Suppressor macrophage treated with lipopolysaccharide for 1 hour (primary cell): Measurements from ENCODE around the gene MYLIP.
A peak's percentile ranks its signal among the peaks of the same experiment; 100 is the strongest.

Source experiments
- DNase-seq, 3 donors: peaks; one replicate each; pipeline ENCODE4 v3.0.0-alpha.2; 2020 to 2022

MYLIP gene

DNA sequence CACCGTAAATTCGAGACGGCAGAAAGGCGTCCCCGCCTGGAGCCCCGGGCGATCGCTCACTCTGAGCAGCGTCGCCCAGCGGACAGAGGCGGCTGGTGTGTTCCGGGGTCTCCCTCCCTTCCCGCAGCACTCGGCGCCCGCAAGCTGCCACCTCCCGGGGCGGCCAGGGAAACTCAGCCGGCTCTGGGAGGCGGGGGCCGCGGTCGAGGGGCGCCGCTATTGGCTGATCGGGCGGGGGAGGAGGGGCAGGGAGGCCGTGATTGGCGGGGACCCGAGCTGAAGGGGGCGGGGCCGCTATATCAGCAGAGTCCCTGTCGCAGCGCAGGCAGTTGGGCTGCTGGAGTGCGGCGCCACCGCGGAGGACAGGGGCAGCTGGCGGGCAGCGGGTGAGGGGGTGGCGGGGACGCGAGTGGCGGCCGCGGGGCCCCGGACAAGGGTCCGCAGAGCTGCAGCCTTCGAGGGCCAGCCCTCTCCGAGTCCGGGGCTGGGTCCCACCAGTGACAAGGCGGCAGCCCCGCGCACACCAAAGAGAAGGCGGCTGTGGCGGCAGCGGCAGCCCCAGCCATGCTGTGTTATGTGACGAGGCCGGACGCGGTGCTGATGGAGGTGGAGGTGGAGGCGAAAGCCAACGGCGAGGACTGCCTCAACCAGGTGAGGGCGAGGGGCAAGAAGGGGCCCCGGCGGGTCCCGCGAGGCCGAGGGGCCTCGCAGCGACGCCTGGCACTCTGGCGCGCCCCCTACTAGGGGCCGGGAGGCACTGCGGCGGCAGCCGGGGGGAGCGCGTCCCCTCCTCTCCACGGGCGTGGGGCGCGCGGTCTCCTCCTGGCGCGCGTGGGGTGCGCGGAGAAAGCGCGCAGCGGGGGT is at the start of gene MYLIP:
TSS of gene MYLIP (plus strand) at position 328 of the 864 bp plus-strand sequence. CDS start at position 565, 237 bp downstream.
- DNase-seq, result peak; percentile 97 to 99 (median 99)

DNA sequence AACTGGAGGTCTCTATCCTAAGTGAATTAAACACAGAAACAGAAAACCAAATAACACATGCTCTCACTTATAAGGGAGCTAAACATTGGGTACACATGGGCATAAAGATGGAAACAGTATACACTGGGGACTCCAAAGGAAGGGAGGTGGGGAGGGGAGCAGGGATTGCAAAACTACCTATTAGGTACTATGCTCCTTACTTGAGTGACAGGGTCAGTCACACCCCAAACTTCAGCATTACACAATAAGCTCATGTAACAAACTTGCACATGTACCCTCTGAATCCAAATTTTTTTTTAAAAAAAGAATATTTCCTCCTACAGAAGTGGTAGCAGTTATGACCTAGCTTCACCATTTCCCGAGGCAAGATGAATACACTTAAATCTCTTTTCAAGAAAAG is 49.5 kb upstream of the MYLIP start:
- no peak for DNase-seq

DNA sequence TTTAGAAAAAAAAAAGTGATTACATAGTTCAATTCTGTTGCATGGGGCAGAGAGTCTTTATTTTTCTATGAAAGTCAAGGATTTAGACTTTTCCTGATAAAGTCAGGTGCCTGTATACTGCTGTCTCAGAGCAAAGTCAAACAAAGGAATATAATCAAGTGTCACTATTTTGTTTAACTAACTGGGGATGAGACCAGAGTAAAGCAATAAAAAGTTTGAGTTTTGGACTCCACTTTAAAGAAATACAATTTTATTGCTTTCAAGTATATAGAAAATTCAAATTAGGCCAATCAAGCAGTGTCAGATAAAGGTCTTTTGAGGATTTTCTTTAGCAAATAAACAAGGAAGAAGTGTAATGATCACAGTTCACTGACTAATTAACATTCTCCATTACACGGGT is 48.7 kb upstream of the MYLIP start:
- DNase-seq, result no peak

DNA sequence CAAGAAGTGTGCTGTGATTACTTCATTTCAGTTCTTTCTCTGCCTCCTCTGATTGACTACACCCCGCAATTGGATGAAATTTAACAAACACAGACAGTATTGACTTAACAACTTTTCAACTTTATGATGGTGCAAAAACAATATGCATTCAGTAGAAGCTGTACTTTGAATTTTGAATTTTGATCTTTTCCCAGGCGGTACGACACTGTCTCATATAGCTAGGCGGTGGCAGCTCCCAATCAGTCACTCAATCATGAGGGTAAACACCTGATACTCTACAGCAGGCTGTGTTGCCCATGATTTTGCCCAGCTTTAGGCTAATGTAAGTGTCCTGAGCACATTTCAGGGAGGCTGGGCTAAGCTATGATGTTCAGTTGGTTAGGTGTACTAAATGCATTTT is 47.6 kb upstream of the MYLIP start:
- no peak for DNase-seq

DNA sequence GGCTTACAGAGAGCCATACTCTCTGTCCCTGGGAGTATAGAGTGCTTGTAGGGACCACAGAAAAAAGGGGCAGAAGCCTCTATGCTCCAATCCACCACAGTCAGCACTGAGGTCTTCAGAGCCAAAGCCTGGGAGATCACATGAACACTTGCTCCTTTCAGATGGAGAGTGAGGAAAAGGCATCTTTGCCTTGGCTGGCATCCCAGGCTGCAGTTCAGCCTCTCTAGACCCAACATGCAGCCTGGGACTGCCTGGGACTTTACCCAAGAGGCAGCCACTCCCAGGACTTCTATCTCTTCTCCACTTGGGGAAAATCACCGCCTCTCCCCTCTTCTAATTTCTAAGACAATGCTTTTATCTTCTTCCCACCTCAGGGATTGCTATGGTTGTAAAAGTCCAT is 46.5 kb upstream of the MYLIP start:
- DNase-seq, result no peak

DNA sequence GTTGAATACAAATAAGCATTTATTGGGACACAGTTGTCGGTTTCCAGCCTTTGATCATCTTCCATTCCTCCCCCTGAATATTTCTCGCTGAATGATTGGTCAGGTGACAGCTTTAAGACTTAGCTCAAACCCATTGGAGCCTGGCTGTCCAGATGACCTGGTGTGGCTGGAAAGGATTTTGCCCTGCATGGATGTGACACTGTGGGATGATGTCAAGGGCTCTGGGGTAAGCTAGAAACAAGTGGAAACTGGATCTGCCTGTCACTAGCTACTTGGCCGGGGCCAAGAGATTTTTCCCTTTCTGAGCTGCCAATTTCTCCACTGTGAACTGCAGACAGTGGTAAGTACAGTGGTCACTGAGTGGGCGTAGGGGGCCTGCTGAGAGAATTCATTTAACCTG is 41.9 kb upstream of the MYLIP start:
- DNase-seq, result no peak

DNA sequence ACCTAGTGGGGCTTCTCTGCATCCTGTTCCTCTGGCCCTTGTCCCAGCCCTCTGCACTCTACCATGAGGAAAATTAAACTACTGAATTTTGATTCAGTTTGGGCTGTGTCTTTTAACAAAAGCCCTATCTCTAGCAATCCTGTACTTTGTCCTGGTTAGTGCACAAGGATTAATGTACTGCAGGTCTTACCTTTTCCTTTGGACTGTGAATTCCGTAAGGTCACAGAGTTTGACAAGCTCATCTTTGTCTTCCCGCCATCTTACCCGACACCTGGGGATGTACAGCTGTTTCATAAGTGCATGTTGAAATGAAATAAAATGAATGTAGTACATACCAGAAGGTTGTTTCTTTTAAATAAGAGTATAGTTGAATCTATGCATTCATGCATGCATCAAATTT is 41.5 kb upstream of the MYLIP start:
- DNase-seq, result no peak

DNA sequence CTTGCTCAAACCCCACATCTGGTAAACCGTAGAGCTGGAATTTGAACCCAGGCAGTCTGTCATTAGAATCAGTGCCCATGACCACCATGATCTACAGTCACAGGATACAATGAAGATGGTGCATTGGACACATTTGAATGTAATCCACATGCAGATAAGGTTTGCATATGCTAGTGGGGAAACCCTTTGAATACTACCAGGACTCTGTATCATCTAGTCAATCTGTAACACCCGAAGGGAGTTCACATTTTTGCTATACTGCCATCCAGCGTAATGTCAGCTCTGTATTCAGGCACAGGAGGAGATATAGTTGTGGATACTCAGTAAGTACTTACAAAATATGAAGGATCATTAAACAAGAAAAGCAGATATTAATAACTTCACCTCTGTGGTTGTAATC is 40.5 kb upstream of the MYLIP start:
- DNase-seq, result no peak

DNA sequence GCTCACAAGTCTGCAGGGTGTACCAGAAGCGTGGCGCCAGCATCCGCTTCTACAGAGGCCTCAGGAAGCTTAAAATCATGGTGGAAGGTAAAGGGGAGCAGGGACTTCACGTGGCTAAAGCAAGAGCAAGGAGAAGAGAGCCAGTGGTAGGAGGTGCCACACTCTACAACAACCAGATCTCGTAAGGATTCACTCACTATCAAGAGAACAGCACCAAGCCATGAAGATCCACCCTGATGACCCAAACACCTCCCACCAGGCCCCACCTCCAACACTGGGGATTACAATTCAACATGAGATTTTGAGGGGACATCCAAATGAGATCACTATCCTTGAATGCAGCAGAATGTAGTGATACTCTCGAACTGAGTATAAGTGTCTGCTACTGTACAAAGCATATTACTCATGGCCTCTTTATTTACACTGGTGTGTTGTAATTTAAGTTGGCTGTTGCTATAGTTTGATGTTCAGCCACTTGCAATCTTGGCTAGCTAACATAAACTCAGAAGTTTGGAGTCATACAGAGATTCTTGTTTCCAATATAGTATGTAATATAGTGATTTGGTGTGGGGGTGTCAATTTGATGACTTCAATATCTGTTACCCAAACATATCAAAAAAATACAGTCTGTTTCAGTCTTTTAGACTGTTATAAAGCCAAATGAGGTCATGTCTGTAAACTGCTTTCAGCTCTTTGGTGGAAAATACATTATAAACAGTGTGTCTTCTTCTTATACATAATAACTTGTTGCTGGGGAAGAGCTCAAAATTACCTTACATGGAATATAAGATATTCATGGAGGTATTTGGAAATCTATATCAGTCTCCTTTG is 39.4 kb upstream of the MYLIP start:
- DNase-seq, result peak in 2 of 3 donors; percentile 28 to 33

DNA sequence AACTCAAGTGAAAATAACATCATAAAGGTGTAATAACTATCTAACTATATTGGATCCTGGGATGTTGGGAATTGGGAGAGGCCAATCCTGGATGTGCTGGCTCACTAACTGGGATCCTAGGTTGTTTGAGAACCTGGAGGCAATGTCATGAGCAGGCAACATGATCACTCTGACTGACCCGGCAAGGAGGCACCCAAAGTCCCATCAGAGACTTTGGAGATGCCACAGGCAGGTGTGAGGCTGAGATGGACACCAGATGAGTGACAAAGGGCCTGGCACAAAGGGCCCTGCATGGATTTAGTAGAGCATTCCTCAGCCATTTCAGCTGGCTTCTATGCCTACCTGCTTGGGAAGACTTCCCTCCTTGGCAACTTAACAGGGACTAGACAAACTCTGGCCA is 38.4 kb upstream of the MYLIP start:
- DNase-seq, result no peak

DNA sequence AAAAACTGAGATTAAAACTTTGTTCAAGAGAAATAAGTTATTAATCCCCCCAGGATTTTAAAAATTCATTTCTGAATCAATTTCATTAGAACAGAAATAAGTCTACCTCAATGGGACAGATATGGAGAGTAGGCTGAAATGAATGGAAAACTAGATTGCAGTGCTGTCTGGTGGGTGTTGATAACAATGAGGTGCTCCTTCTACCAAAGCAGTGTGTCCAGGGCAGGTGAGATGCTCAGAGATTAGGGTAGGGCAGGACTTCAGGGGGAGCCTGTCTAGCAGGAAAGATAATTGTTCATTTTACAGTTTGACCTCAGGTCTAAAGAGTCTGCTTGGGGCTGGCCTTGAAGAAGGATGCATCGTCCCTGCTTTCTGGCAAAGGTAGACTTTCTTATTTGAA is 38.0 kb upstream of the MYLIP start:
- no peak for DNase-seq

DNA sequence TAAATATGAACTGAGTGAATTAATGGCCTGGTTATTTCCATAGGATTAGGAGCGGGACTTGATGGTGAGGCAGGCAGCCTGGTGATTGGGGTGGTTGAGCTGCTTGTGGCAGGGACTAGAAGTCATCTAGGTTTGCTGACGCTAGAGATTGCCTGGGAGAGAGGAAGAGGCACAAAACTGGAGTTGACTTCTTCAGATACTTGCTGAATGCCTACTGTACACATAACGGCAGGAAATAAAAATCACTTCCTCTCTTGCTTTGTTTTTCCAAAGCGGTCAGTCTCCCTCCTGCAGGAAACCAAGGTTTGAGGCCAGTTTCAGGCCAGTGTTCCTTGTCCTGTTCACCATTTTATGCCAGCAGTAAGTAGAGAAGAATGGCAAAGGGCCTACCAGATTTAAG is 36.7 kb upstream of the MYLIP start:
- DNase-seq, result peak; percentile 37 to 45 (median 44)

DNA sequence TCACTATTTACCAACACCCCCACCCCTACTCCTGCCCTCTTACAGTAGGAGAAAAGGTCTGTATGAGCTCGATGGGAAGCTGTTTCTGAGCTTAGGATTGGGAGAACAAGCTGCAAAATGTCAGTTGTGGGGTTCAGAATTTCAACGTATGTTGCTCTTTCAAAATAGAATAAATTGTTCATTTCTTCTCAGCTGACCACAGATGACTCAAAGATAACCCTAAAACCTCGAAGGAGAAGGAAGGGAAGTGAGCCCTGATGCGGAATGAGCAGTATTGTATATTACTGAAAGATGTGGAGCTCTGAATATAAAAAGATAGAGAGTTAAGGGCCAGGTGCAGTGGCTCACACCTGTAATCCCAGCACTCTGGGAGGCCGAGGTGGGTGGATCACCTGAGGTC is 35.9 kb upstream of the MYLIP start:
- peak; percentile 33 to 59 (median 52) for DNase-seq

DNA sequence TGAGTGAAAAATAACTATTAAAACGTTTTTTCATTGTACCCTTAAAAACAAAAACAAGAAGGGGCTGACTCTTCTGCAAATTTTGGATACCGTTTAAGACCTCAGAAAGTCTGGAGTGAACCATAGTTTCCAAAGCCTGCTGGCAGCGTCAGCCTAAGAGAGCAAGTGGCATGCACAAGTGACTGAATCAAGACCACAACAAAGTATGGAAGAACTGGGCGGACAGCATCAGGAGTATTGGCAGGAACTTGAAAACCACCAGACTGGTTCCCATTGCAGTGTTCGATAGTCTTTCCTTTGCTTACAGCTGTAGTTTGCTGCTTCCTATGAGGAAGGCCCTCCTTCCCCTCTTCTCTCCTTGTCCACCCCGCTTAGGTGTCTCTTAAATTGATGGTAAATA is 33.7 kb upstream of the MYLIP start:
- no peak for DNase-seq

DNA sequence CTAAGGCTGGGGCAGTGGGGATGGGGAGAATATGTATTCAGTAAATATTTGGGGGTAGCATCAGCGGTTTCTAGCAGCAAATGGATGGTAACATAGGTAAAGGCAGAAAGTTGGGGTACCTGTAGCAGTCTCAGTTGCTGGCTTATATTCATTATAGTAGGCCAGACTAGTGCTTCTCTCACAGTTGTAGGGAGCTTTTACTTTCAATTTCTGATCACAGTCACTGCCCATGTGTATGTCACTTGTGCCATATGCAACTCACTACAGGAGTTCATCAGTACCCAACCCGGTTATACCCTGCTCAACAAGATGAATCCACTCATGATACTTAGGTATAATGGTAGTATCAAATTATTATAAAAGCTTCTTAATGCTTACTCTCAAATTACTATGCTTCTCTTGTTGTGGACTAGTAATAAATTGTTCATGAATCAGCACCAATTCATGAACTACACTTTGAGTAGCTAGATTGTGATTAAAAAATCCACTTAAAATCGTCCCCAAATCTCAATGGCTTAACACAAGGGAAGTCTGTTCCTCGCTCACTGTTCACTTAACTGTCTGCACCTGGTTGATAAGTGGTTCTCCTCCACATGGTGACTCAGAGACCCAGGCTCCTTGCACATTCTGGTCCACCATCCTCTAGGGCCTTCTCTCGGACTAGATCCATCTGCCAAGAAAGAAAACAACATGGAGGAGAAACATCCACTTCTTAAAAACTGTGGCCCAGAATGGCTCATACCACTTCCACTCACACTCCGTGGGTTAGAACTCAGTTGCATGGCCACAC is 31.3 kb upstream of the MYLIP start:
- peak in 1 of 3 donors; percentile 32 for DNase-seq

DNA sequence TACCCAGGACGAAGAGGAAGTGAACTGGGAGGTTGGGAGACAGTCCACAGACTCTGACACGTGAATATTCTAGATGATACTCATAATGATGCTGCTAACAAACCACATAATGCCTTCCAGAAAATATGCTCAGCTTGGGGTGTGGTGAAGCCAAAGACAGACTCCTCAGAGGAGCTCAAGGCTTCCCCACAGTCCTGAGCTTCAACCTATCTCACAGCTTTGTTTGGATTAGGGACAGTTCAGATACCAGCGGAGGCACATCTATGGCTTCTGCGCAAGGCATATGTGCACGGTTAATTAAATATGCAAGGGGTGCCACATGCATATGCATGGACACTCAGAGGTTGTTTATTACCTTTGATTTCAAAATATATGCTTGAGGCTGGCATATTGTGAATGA is 30.7 kb upstream of the MYLIP start:
- no peak for DNase-seq

DNA sequence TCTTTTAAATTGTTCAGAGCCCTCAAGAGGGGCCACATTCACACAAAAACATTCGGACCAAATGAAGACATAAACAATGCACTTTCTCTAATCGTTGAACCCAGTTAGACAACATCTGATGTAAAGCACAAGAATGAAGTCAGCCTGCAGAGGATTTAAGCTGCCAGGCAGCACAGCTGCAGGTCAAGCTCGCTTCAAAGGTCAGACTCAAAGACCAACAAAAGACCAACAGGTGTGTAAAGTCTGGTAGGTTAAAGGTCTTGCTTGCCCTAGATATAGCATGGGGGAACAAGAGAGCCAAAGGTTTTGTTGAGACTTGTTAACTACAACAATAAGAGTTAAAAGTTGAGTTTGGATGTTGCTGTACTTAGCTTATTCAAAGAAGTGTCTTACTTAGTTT is 26.7 kb upstream of the MYLIP start:
- DNase-seq, result no peak

DNA sequence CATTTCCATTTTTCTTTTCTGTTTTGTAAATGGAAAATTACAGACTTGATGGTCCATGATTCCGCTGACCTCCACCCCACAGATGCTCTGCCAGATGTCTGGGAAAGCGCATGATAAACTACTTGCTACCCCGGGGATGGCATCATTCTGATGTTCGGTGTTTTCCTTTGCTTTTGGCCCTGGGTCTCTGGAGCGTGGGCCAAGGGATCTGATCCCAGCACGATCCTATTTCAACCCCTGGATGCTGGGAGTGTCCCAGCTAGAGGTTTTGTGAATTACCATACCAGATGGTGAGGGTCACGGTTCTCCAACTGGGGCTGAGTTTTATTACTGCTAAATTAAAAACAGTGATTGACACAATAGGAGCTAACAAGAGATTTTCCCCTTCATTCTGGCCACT is 25.2 kb upstream of the MYLIP start:
- DNase-seq, result no peak

DNA sequence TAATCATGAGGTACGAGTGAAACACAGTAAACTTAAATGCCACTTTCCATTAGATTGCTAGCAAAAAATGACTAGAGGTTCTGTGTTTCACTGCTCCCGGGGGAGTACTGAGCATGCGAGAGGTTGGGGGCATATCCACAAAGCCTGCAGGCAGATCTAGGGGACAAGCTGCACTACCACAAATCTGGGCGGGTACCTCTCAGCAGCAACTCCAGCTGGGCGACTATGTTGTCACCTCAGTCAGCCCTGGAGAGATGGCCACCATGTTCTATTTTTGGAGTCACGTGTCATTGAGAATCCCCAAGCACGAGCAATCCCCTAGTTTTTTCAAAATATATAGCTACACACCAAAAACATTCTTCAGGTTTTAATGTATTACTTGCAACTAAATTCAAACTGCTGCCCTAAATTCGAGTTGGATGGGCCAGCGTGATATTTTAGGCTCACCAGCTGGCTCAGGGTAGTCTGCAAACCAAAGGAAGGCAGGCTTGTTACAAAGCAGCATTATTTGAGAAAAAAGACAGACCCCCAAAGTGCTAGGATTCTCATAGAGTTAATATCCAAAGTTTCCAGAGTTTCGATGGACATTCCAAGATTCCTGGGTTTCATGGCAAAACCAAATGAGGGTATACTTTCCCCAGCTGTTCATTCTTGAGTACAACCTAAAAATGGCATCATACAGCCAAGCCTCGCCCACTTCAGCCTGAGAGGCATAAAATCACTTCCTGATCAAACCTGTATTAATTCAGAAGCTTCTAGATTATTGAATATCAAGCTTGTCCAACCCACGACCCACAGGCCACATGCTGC is 24.1 kb upstream of the MYLIP start:
- no peak for DNase-seq

DNA sequence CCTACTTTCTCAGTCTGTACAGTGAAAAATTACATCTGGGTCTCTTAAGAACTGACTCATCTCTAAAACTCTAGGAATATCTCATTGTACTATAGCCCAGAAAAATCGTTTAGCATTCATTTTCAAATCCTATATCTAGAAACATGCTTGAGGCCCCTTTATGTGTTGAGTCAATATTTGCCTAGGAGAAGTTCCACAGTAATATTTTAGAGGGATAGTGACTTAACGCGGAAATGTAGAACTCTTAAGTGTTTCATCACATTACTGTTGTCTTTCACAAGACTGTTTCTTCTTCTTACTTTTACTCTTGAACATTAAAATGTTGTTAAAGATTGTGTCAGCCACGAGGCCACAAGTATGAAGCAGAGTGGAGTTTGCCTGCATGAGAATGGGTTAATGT is 23.0 kb upstream of the MYLIP start:
- peak; percentile 47 to 82 (median 81) for DNase-seq

DNA sequence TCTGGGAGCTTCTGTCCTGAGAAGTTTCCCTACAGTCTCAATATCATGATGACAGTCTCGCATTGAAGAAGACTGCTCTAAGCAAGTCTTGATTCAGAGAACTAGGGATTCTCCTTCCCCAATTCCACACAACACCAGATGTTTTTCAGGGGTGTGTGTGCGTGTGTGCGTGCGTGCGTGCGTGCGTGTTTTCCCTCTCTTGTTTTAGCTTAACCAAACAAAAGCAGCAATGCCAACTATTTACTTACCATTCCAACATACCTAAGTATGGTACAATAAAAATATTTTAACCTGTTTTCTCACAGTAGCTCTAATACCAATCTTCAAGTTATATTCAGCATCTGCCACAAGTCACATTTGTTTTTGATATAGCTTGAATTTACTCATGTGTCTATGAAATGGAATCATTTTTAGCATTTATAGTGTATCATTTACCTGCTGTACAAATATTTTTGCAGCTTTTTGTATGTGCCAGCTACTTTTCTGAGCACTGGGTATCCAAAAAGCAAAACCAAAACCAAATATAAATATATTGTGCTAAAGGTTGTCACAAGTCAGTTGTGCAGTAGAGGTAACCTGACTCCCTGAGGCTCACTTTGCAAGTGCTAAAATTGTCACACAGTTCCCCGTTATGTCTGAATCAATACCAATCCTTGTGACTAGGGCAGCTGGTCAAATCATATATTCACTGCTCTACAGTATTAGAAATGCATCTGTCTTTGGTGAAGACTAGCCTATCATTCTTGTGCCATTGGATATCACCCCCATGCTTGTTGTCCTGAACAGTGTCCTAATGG is 21.7 kb upstream of the MYLIP start:
- no peak for DNase-seq

DNA sequence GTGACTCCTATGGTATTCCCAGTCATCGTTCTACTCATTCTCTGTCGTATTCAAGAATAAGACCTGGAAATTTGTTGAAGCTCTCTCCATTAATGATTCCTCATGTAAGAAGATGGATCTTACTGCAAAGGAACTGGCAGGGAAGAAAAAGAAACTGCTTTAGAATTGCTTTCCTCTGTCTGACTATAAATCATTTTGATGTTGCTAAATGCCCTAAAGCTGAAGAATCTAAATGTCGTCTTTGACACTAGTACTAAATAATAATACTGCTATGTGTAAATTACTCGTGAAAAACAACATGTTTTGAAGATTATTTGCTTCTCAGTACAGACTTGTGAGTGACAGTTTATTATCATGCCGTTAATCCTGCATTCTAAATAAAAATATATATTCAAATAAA is 20.5 kb upstream of the MYLIP start:
- DNase-seq, result no peak
